GM12872 (cell line): ENCODE results near the gene CMTM5.

Experiments used
- CTCF ChIP-seq: IDR thresholded peaks from 3 replicates; pipeline ENCODE4 v1.5.1; 2011; ENCODE audit warnings: low read depth, mild to moderate bottlenecking, low read length, moderate library complexity; ENCODE audit not compliant: insufficient read depth

CMTM5 gene

GRCh38 chr14:23353433-23353780, 23.4 kb upstream of the CMTM5 start:
- no peak for TF ChIP-seq CTCF

- TF ChIP-seq CTCF: no peak
These were observed 21.9 kb upstream of the CMTM5 start for GRCh38 chr14:23354990-23355389.

- TF ChIP-seq CTCF: no peak
These were observed 20.9 kb upstream of the CMTM5 start for GRCh38 chr14:23355871-23356435.

GRCh38 chr14:23356662-23357061, 20.2 kb upstream of the CMTM5 start:
- TF ChIP-seq CTCF: no peak

- no peak for TF ChIP-seq CTCF
These were observed 19.6 kb upstream of the CMTM5 start for GRCh38 chr14:23357261-23357660.

DNA sequence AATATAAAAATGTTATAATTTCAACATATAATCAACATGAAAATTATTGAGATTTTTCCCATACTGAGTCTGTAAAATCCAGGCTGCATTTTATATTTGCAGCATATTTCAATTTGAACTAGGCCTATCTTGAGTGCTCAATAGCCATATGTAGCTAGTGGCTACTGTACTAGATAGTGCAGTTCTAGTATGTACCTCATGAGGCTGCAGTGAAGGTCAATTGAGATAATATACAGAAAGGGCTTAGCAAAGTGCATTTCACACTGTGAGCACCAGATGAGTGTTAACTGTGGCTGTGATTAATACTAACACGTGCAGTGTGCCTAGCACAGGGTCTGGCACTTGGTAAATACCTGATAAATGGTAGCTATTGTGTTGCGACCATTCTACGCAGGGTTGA, 18.8 kb upstream of the CMTM5 start:
- TF ChIP-seq CTCF: no peak

GRCh38 chr14:23358553-23359166, 18.2 kb upstream of the CMTM5 start:
- no peak for TF ChIP-seq CTCF
